ENCODE results near the gene PIGZ. TPM values are rescaled to one million over a fixed set of nuclear protein-coding genes. Genes with fewer than 3 reads are reported as not detected.

The PIGZ gene
- total RNA-seq, 2 donors from 2014 or later = 4.7 to 11.3 TPM

- TF ChIP-seq CTCF (IDR thresholded peaks at IDR 0.05) = no peak
- no peak for TF ChIP-seq POLR2AphosphoS5 (IDR thresholded peaks at IDR 0.05)
- no peak for TF ChIP-seq POLR2A (IDR thresholded peaks at IDR 0.05)
- H3K4me1 ChIP-seq (replicated peaks) = no peaks in the 10 kb centered on the region
- 94% methylated on average over 7 of the region's 7 CpGs for WGBS
- no peak overlapping the region for H3K4me3 ChIP-seq
- DNase-seq (ENCODE audit: low spot score) = no peak
- intact Hi-C loops (cut with DNase I) = no loop called here
- no peaks in the 10 kb centered on the region for H3K9me3 ChIP-seq
- H3K27me3 ChIP-seq (replicated peaks; ENCODE audit: insufficient read depth) = no peaks in the 10 kb centered on the region
- H3K36me3 ChIP-seq = no peaks in the 10 kb centered on the region
- no peak overlapping the region for H3K27ac ChIP-seq
Observed at GRCh38 chr3:196927571-196928453, 40.8 kb downstream of the PIGZ start.

GRCh38 chr3:196920733-196921132 lies 47.9 kb downstream of the PIGZ start:
- Histone ChIP-seq H3K36me3 (no peaks in the 10 kb centered on the region), H3K27me3 (replicated peaks; ENCODE audit: insufficient read depth) (no peaks in the 10 kb centered on the region), H3K9me3 (no peaks in the 10 kb centered on the region), H3K4me1 (replicated peaks) (no peaks in the 10 kb centered on the region), H3K4me3 (no peak overlapping the region), H3K27ac (no peak overlapping the region)
- DNase-seq (ENCODE audit: low spot score) = no peak
- intact Hi-C loops (cut with DNase I) = no loop called here
- WGBS = 64% methylated on average over 2 of the region's 2 CpGs
- no peak for TF ChIP-seq POLR2A (IDR thresholded peaks at IDR 0.05)
- no peak for TF ChIP-seq CTCF (IDR thresholded peaks at IDR 0.05)
- TF ChIP-seq POLR2AphosphoS5 (IDR thresholded peaks at IDR 0.05) = no peak

DNA sequence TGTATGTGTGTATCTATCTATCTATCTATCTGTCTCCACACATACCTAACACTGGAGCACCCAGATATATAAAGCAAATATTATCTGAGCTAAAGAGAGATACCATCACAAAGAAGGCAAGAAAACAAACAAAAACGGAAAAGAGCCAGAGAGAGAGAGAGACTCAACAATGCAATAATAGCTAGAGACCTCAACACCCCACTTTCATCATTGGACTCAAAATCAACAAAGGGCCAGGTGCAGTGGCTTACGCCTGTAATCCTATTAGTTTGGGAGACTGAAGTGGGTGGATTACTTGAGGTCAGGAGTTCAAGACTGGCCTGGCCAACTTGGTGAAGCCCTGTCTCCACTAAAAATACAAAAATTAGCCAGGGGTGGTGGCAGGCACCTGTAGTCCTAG lies 49.7 kb downstream of the PIGZ start:
- no peaks in the 10 kb centered on the region for H3K9me3 ChIP-seq
- H3K36me3 ChIP-seq = no peaks in the 10 kb centered on the region
- no peak for DNase-seq (ENCODE audit: low spot score)
- no peaks in the 10 kb centered on the region for H3K27me3 ChIP-seq (replicated peaks; ENCODE audit: insufficient read depth)
- intact Hi-C loops (cut with DNase I) = no loop called here
- WGBS = 66% methylated on average over 2 of the region's 2 CpGs
- TF ChIP-seq POLR2A (IDR thresholded peaks at IDR 0.05) (no peak), CTCF (IDR thresholded peaks at IDR 0.05) (no peak), POLR2AphosphoS5 (IDR thresholded peaks at IDR 0.05) (no peak)
- H3K4me1 ChIP-seq (replicated peaks) = no peaks in the 10 kb centered on the region
- H3K4me3 ChIP-seq = no peak overlapping the region
- no peak overlapping the region for H3K27ac ChIP-seq

- DNase-seq (ENCODE audit: low spot score) = no peak
- no peak overlapping the region for H3K27ac ChIP-seq
- H3K9me3 ChIP-seq = no peaks in the 10 kb centered on the region
- H3K36me3 ChIP-seq = no peaks in the 10 kb centered on the region
- intact Hi-C loops (cut with DNase I) = no loop called here
- 97% methylated on average over 3 of the region's 3 CpGs for WGBS
- TF ChIP-seq CTCF (IDR thresholded peaks at IDR 0.05) (no peak), POLR2A (IDR thresholded peaks at IDR 0.05) (no peak), POLR2AphosphoS5 (IDR thresholded peaks at IDR 0.05) (no peak)
- no peaks in the 10 kb centered on the region for H3K4me1 ChIP-seq (replicated peaks)
- H3K4me3 ChIP-seq = no peak overlapping the region
- H3K27me3 ChIP-seq (replicated peaks; ENCODE audit: insufficient read depth) = no peaks in the 10 kb centered on the region
Observed at GRCh38 chr3:196916995-196917394, 51.6 kb downstream of the PIGZ start.

- 90% methylated on average over 1 of the region's 1 CpG for WGBS
- no peaks in the 10 kb centered on the region for H3K36me3 ChIP-seq
- no peaks in the 10 kb centered on the region for H3K9me3 ChIP-seq
- no peak overlapping the region for H3K4me3 ChIP-seq
- no peak overlapping the region for H3K27ac ChIP-seq
- no peak for DNase-seq (ENCODE audit: low spot score)
- H3K27me3 ChIP-seq (replicated peaks; ENCODE audit: insufficient read depth) = no peaks in the 10 kb centered on the region
- H3K4me1 ChIP-seq (replicated peaks) = no peaks in the 10 kb centered on the region
- no peak for TF ChIP-seq POLR2AphosphoS5 (IDR thresholded peaks at IDR 0.05)
- TF ChIP-seq POLR2A (IDR thresholded peaks at IDR 0.05) = no peak
- TF ChIP-seq CTCF (IDR thresholded peaks at IDR 0.05) = no peak
- intact Hi-C loops (cut with DNase I) = no loop called here
Observed at GRCh38 chr3:196916221-196916620, 52.4 kb downstream of the PIGZ start.
